ENCODE results near the gene PRSS8. TPM values are rescaled to one million over a fixed set of nuclear protein-coding genes. Genes with fewer than 3 reads are reported as not detected.

The PRSS8 gene
- total RNA-seq: not detected
- not detected for polyA plus RNA-seq

- POLR2A ChIA-PET: no interaction called here
- Histone ChIP-seq H3K9me3 (ENCODE audit: low read length) (no peaks in the 10 kb centered on the region), H3K27me3 (ENCODE audit: insufficient read depth, low read length, poor library complexity, severe bottlenecking) (no peaks in the 10 kb centered on the region), H3K27ac (ENCODE audit: low read depth, low read length) (peak within 1 kb of the TSS; percentile 61), H3K4me3 (ENCODE audit: low read length) (no peak within 1 kb of the TSS), H3K36me3 (ENCODE audit: insufficient read depth, low read length) (no peaks in the 10 kb centered on the region), H3K4me1 (ENCODE audit: insufficient read depth, low read length) (no peaks in the 10 kb centered on the region)
- no peak within 1 kb of the TSS for H3K4me3 Mint-ChIP-seq
- CTCF ChIA-PET: no interaction called here
- H3K27me3 Mint-ChIP-seq: peaks cover 0 to 2% of the 10 kb centered on the region in 2 donors
- peaks cover 0 to 28% (median 0%) of the 10 kb centered on the region in 3 donors for H3K36me3 Mint-ChIP-seq
- H3K27ac Mint-ChIP-seq: peak within 1 kb of the TSS in 1 of 8 donors; percentile 37
- H3K4me1 Mint-ChIP-seq: peaks cover 0 to 2% (median 0%) of the 10 kb centered on the region in 3 donors
- no peaks in the 10 kb centered on the region for H3K9me3 Mint-ChIP-seq
- DNase-seq: no peak
Observed at GRCh38 chr16:31135535-31136286, at the start of gene PRSS8. TSS of gene PRSS8 (minus strand) at chr16:31135727. CDS start at chr16:31135498, 229 bp downstream.

DNA sequence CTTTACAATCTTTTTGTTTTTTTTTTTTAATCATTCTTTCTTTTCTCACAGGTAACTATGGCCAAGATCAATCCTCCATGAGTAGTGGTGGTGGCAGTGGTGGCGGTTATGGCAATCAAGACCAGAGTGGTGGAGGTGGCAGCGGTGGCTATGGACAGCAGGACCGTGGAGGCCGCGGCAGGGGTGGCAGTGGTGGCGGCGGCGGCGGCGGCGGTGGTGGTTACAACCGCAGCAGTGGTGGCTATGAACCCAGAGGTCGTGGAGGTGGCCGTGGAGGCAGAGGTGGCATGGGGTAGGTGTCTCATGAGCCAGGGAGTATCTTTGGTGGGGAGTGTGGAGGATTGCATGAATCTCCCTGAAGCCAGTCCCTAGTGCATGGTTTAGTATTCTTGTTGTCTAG is 49.4 kb upstream of the PRSS8 start:
- Mint-ChIP-seq H3K9me3 (peaks cover 0 to 3% (median 0%) of the 10 kb centered on the region in 5 donors), H3K4me1 (peaks cover 82 to 88% (median 87%) of the 10 kb centered on the region in 3 donors), H3K27me3 (peaks cover 0 to 5% of the 10 kb centered on the region in 2 donors), H3K27ac (peak overlapping the region; percentile 4 to 94 (median 72)), H3K4me3 (peak overlapping the region; percentile 3 to 72 (median 51)), H3K36me3 (peaks cover 42 to 93% (median 50%) of the 10 kb centered on the region in 3 donors)
- CTCF ChIA-PET: interaction anchor here (0.6 to 3.5 kb wide), 2 partner anchors 11 to 43 kb away, joined by 3 to 12 read pairs; no protein-coding TSS in a partner anchor
- H3K9me3 ChIP-seq (ENCODE audit: low read length): no peaks in the 10 kb centered on the region
- H3K27me3 ChIP-seq (ENCODE audit: insufficient read depth, low read length, poor library complexity, severe bottlenecking): no peaks in the 10 kb centered on the region
- no peak overlapping the region for H3K27ac ChIP-seq (ENCODE audit: low read depth, low read length)
- DNase-seq: no peak
- H3K36me3 ChIP-seq (ENCODE audit: insufficient read depth, low read length): peaks cover 76% of the 10 kb centered on the region
- H3K4me1 ChIP-seq (ENCODE audit: insufficient read depth, low read length): peaks cover 80% of the 10 kb centered on the region
- no peak overlapping the region for H3K4me3 ChIP-seq (ENCODE audit: low read length)
- POLR2A ChIA-PET: interaction anchor here (0.6 to 6.7 kb wide), 5 partner anchors 10 to 42 kb away, joined by 3 to 40 read pairs (median 7); partner anchors contain the start of genes PYCARD and PYDC1

- peaks cover 0 to 3% (median 0%) of the 10 kb centered on the region in 5 donors for H3K9me3 Mint-ChIP-seq
- Histone ChIP-seq H3K4me1 (ENCODE audit: insufficient read depth, low read length) (peaks cover 73% of the 10 kb centered on the region), H3K36me3 (ENCODE audit: insufficient read depth, low read length) (peaks cover 64% of the 10 kb centered on the region), H3K9me3 (ENCODE audit: low read length) (no peaks in the 10 kb centered on the region), H3K4me3 (ENCODE audit: low read length) (no peak overlapping the region), H3K27ac (ENCODE audit: low read depth, low read length) (no peak overlapping the region), H3K27me3 (ENCODE audit: insufficient read depth, low read length, poor library complexity, severe bottlenecking) (no peaks in the 10 kb centered on the region)
- no peak for DNase-seq
- ChIA-PET POLR2A (interaction anchor here (0.5 to 6.7 kb wide), 9 partner anchors 11 to 81 kb away, joined by 3 to 40 read pairs (median 4); partner anchors contain the start of genes PYCARD and PYDC1), CTCF (interaction anchor here (1.1 to 3.5 kb wide), 3 partner anchors 17 to 259 kb away, joined by 3 to 12 read pairs (median 6); partner anchors contain the start of gene ZNF843)
- peaks cover 0 to 8% of the 10 kb centered on the region in 2 donors for H3K27me3 Mint-ChIP-seq
- peaks cover 30 to 83% (median 40%) of the 10 kb centered on the region in 3 donors for H3K36me3 Mint-ChIP-seq
- H3K4me1 Mint-ChIP-seq: peaks cover 76 to 83% (median 80%) of the 10 kb centered on the region in 3 donors
- peak overlapping the region; percentile 21 to 96 (median 74) for H3K27ac Mint-ChIP-seq
- peak overlapping the region; percentile 90 to 100 (median 97) for H3K4me3 Mint-ChIP-seq
Observed at GRCh38 chr16:31183432-31184428, 48.2 kb upstream of the PRSS8 start.

GRCh38 chr16:31182391-31182790 is 46.9 kb upstream of the PRSS8 start:
- peaks cover 24 to 69% (median 31%) of the 10 kb centered on the region in 3 donors for H3K36me3 Mint-ChIP-seq
- Histone ChIP-seq H3K27me3 (ENCODE audit: insufficient read depth, low read length, poor library complexity, severe bottlenecking) (no peaks in the 10 kb centered on the region), H3K4me3 (ENCODE audit: low read length) (peak overlapping the region; percentile 85), H3K4me1 (ENCODE audit: insufficient read depth, low read length) (peaks cover 74% of the 10 kb centered on the region), H3K36me3 (ENCODE audit: insufficient read depth, low read length) (peaks cover 51% of the 10 kb centered on the region), H3K9me3 (ENCODE audit: low read length) (no peaks in the 10 kb centered on the region), H3K27ac (ENCODE audit: low read depth, low read length) (peak overlapping the region; percentile 96)
- peaks cover 0 to 3% (median 0%) of the 10 kb centered on the region in 5 donors for H3K9me3 Mint-ChIP-seq
- CTCF ChIA-PET: interaction anchor here (1.1 to 3.5 kb wide), 5 partner anchors 18 to 260 kb away, joined by 3 to 12 read pairs (median 6); partner anchors contain the start of gene ZNF843
- peak overlapping the region; percentile 90 to 100 (median 97) for H3K4me3 Mint-ChIP-seq
- POLR2A ChIA-PET: interaction anchor here (0.6 to 6.7 kb wide), 4 partner anchors 16 to 110 kb away, joined by 3 to 40 read pairs (median 4); partner anchors contain the start of genes KAT8 and PYCARD
- peaks cover 70 to 83% (median 75%) of the 10 kb centered on the region in 3 donors for H3K4me1 Mint-ChIP-seq
- peaks cover 0 to 8% of the 10 kb centered on the region in 2 donors for H3K27me3 Mint-ChIP-seq
- DNase-seq: no peak
- peak overlapping the region; percentile 21 to 96 (median 78) for H3K27ac Mint-ChIP-seq

- Histone ChIP-seq H3K4me3 (ENCODE audit: low read length) (peak overlapping the region; percentile 85), H3K9me3 (ENCODE audit: low read length) (no peaks in the 10 kb centered on the region), H3K4me1 (ENCODE audit: insufficient read depth, low read length) (peaks cover 74% of the 10 kb centered on the region), H3K27ac (ENCODE audit: low read depth, low read length) (peak overlapping the region; percentile 96), H3K27me3 (ENCODE audit: insufficient read depth, low read length, poor library complexity, severe bottlenecking) (no peaks in the 10 kb centered on the region), H3K36me3 (ENCODE audit: insufficient read depth, low read length) (peaks cover 39% of the 10 kb centered on the region)
- peak overlapping the region; percentile 90 to 100 (median 97) for H3K4me3 Mint-ChIP-seq
- peaks cover 65 to 82% (median 71%) of the 10 kb centered on the region in 3 donors for H3K4me1 Mint-ChIP-seq
- CTCF ChIA-PET: interaction anchor here (1.3 kb wide), 1 partner anchor 688 kb away, joined by 3 read pairs; no protein-coding TSS in a partner anchor
- POLR2A ChIA-PET: interaction anchor here (0.8 to 6.7 kb wide), 8 partner anchors 8 to 692 kb away, joined by 3 to 72 read pairs (median 14); partner anchors contain the start of genes KAT8, PYCARD, ZNF267 and ZNF646
- peaks cover 14 to 58% (median 21%) of the 10 kb centered on the region in 3 donors for H3K36me3 Mint-ChIP-seq
- H3K9me3 Mint-ChIP-seq: peaks cover 0 to 3% (median 0%) of the 10 kb centered on the region in 5 donors
- H3K27ac Mint-ChIP-seq: peak overlapping the region; percentile 87 to 98 (median 94)
- peak in 2 of 5 donors; percentile 15 to 39 for DNase-seq
- peaks cover 0 to 8% of the 10 kb centered on the region in 2 donors for H3K27me3 Mint-ChIP-seq
Observed at GRCh38 chr16:31181102-31181830, 45.7 kb upstream of the PRSS8 start.

- H3K4me3 Mint-ChIP-seq: peak within 1 kb of the TSS; percentile 90 to 100 (median 97)
- POLR2A ChIA-PET: interaction anchor here (0.6 to 4.8 kb wide), 18 partner anchors 10 to 694 kb away, joined by 3 to 72 read pairs (median 6); partner anchors contain the start of genes ARMC5, BCKDK, KAT8 and PYCARD
- CTCF ChIA-PET: interaction anchor here (1.1 to 5.6 kb wide), 6 partner anchors 14 to 689 kb away, joined by 3 to 44 read pairs (median 4); no protein-coding TSS in a partner anchor
Observed at GRCh38 chr16:31179747-31180459, 44.4 kb upstream of the PRSS8 start, which contains the start of gene FUS. TSS of gene FUS (plus strand) at chr16:31180139. CDS start at chr16:31180215, 76 bp downstream.

More at GRCh38 chr16:31179747-31180459, 44.4 kb upstream of the PRSS8 start, which contains the start of gene FUS:
- H3K36me3 ChIP-seq (ENCODE audit: insufficient read depth, low read length): peaks cover 27% of the 10 kb centered on the region
- Mint-ChIP-seq H3K9me3 (peaks cover 0 to 3% (median 0%) of the 10 kb centered on the region in 5 donors), H3K36me3 (peaks cover 7 to 44% (median 15%) of the 10 kb centered on the region in 3 donors), H3K4me1 (peaks cover 53 to 70% (median 57%) of the 10 kb centered on the region in 3 donors), H3K27ac (peak within 1 kb of the TSS; percentile 94 to 100 (median 96)), H3K27me3 (peaks cover 0 to 8% of the 10 kb centered on the region in 2 donors)
- H3K4me1 ChIP-seq (ENCODE audit: insufficient read depth, low read length): peaks cover 62% of the 10 kb centered on the region
- H3K9me3 ChIP-seq (ENCODE audit: low read length): no peaks in the 10 kb centered on the region
- no peaks in the 10 kb centered on the region for H3K27me3 ChIP-seq (ENCODE audit: insufficient read depth, low read length, poor library complexity, severe bottlenecking)
- H3K4me3 ChIP-seq (ENCODE audit: low read length): peak within 1 kb of the TSS; percentile 85
- DNase-seq: peak; percentile 86 to 95 (median 92)
- peak within 1 kb of the TSS; percentile 96 for H3K27ac ChIP-seq (ENCODE audit: low read depth, low read length)
